ENCODE results near the gene RANGRF. TPM values are rescaled to one million over a fixed set of nuclear protein-coding genes. Genes with fewer than 3 reads are reported as not detected.

The RANGRF gene
- polyA plus RNA-seq, 3 donors from 2014 or later, result 94.7 to 99.7 (median 99.1) TPM

DNA sequence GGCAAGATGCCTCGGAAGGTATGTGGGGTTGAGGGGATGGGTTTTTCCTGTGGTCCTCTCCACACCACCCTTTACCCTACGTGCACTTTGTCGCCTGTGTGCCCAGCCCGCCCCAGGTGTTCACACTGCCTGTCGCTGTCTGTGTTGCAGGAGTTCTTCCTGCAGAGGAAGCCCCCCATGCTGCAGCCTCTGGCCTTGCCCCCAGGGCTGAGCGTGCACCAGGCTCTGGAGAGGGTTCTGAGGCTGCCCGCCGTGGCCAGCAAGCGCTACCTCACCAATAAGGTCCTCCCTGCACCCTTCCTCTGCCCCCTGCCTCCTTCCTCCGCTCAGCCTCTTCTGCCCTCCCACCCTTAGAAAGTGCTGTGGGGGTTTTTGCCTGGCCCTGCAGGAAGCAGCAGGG lies 24.1 kb upstream of the RANGRF start:
- no peaks in the 10 kb centered on the region for H3K4me1 Mint-ChIP-seq
- H3K4me3 Mint-ChIP-seq, result no peak overlapping the region
- no peak overlapping the region for H3K27ac Mint-ChIP-seq
- DNase-seq, result no peak
- H3K27me3 Mint-ChIP-seq (ENCODE audit: low read depth in 3 of 3), result no peaks in the 10 kb centered on the region
- peaks cover 4 to 23% (median 9%) of the 10 kb centered on the region in 3 donors for H3K36me3 Mint-ChIP-seq
- H3K9me3 Mint-ChIP-seq, result no peaks in the 10 kb centered on the region

DNA sequence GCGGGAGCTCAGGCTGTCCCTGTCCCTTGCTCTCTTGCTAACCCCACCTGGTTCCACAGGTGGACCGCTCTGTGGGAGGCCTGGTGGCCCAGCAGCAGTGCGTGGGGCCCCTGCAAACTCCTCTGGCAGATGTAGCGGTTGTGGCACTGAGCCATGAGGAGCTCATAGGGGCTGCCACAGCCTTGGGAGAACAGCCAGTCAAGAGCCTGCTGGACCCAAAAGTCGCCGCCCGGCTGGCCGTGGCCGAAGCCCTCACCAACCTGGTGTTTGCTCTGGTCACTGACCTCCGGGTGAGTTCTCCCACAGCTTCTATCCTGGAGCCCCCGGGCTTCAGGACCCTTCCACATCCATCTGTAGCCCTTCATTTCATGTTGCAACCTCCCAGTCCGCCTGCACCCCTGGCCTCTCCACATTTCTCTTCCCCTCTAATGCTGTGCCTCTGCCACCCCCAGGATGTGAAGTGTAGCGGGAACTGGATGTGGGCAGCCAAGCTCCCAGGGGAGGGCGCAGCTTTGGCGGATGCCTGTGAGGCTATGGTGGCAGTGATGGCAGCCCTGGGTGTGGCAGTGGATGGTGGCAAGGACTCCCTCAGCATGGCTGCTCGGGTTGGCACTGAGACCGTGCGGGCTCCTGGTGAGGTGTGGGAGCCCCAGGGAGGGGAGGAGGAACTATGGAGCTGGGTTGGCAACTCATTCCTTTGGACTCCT lies 23.5 kb upstream of the RANGRF start:
- H3K4me1 Mint-ChIP-seq, result no peaks in the 10 kb centered on the region
- no peak for DNase-seq
- no peak overlapping the region for H3K27ac Mint-ChIP-seq
- peaks cover 4 to 23% (median 9%) of the 10 kb centered on the region in 3 donors for H3K36me3 Mint-ChIP-seq
- H3K9me3 Mint-ChIP-seq, result no peaks in the 10 kb centered on the region
- no peaks in the 10 kb centered on the region for H3K27me3 Mint-ChIP-seq (ENCODE audit: low read depth in 3 of 3)
- no peak overlapping the region for H3K4me3 Mint-ChIP-seq

DNA sequence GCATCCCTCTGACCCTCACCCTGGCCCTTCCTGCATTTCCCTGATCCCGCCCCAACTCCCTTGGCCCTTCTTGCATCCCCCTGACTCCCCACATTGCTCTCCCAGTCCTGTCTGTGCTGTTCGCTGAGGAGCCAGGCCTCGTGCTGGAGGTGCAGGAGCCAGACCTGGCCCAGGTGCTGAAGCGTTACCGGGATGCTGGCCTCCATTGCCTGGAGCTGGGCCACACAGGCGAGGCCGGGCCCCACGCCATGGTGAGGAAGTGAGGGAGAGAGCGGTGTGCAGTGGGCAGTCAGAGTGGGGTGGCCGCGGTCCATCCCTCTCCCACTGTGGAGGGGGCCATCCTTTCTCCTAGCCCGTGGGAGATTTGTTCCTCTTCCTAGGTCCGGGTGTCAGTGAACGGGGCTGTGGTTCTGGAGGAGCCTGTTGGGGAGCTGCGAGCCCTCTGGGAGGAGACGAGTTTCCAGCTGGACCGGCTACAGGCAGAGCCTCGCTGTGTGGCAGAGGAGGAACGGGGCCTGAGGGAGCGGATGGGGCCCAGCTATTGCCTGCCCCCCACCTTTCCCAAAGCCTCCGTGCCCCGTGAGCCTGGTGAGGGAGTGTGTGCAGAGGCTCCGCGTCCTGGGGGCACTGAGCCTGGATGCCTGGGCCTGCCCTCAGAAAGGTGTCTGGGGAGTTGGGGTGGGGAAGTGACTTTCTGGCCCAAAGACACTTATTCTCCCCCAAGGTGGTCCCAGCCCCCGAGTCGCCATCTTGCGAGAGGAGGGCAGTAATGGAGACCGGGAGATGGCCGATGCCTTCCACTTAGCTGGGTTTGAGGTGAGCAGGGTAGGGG lies 21.6 kb upstream of the RANGRF start:
- Mint-ChIP-seq H3K36me3 (peaks cover 0 to 18% (median 9%) of the 10 kb centered on the region in 3 donors), H3K27ac (no peak overlapping the region), H3K4me1 (no peaks in the 10 kb centered on the region), H3K9me3 (no peaks in the 10 kb centered on the region), H3K27me3 (ENCODE audit: low read depth in 3 of 3) (peaks cover 0 to under 1% (median 0%) of the 10 kb centered on the region in 3 donors), H3K4me3 (no peak overlapping the region)
- no peak for DNase-seq

DNA sequence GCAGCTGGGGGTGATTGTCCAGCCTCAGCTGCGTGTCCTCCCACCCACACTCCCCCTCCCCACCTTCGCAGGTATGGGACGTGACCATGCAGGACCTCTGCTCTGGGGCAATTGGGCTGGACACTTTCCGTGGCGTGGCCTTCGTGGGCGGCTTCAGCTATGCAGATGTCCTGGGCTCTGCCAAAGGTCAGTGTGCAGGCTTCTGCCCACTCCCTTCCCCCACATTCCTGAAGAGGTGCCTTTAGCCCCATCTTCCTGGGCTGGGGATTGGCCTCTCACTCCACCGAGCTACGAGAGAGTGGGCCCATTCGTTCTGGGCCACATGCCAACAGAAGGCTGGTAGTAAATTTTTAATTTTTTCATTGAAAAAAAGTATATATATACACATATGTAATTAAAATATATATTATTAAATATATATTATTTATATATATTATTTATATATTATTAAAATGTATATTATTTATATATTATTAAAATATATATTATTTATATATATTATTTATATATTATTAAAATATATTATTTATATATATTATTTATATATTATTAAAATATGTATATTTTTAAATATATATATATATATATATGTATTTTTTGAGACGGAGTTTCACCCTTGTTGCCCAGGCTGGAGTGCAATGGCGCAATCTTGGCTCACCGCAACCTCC lies 20.9 kb upstream of the RANGRF start:
- peaks cover 0 to 14% (median 5%) of the 10 kb centered on the region in 3 donors for H3K36me3 Mint-ChIP-seq
- no peak for DNase-seq
- no peak overlapping the region for H3K27ac Mint-ChIP-seq
- no peaks in the 10 kb centered on the region for H3K9me3 Mint-ChIP-seq
- H3K4me1 Mint-ChIP-seq, result no peaks in the 10 kb centered on the region
- H3K4me3 Mint-ChIP-seq, result no peak overlapping the region
- peaks cover 0 to 2% (median 0%) of the 10 kb centered on the region in 3 donors for H3K27me3 Mint-ChIP-seq (ENCODE audit: low read depth in 3 of 3)

DNA sequence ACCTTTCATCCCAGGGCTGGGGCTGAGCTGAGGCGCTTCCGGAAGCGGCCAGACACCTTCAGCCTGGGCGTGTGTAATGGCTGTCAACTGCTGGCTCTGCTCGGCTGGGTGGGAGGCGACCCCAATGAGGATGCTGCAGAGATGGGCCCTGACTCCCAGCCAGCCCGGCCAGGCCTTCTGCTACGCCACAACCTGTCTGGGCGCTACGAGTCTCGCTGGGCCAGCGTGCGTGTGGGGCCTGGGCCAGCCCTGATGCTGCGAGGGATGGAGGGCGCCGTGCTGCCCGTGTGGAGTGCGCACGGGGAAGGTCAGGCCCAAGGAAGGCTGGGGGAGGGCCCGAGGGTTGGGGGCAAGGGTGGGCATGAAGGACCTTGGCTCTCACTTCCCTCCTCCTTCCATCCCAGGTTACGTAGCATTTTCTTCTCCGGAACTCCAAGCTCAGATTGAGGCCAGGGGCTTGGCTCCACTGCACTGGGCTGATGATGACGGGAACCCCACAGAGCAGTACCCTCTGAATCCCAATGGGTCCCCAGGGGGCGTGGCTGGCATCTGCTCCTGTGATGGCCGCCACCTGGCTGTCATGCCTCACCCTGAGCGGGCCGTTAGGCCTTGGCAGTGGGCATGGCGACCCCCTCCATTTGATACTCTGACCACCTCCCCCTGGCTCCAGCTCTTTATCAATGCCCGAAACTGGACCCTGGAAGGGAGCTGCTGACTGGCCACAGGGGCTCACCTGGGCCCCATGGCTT lies 19.7 kb upstream of the RANGRF start:
- Mint-ChIP-seq H3K27ac (no peak overlapping the region), H3K27me3 (ENCODE audit: low read depth in 3 of 3) (peaks cover 0 to 2% (median 1%) of the 10 kb centered on the region in 3 donors), H3K4me1 (no peaks in the 10 kb centered on the region), H3K9me3 (no peaks in the 10 kb centered on the region), H3K4me3 (no peak overlapping the region), H3K36me3 (peaks cover 0 to 7% (median 0%) of the 10 kb centered on the region in 3 donors)
- no peak for DNase-seq

DNA sequence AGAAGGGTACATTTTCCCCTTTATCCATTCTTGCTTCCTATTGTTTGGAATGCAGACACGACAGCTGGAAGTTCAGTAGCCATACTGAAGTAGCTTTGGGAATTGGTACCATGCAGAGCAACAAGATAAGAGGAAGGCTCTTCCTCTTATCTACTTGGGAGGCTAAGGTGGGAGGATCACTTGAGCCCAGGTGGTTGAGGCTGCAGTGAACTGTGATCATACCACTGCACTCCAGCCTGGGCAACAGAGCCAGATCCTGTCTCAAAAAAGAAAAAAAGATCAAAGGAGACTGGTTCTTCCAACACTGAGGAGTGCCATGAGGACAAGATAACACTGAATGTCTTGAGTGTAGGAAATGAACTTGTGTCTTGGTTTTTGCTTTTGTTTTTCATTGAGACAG lies 16.0 kb upstream of the RANGRF start:
- no peaks in the 10 kb centered on the region for H3K36me3 Mint-ChIP-seq
- H3K4me1 Mint-ChIP-seq, result no peaks in the 10 kb centered on the region
- no peak overlapping the region for H3K27ac Mint-ChIP-seq
- peaks cover 0 to 4% (median 2%) of the 10 kb centered on the region in 3 donors for H3K27me3 Mint-ChIP-seq (ENCODE audit: low read depth in 3 of 3)
- DNase-seq, result no peak
- H3K4me3 Mint-ChIP-seq, result no peak overlapping the region
- H3K9me3 Mint-ChIP-seq, result no peaks in the 10 kb centered on the region

DNA sequence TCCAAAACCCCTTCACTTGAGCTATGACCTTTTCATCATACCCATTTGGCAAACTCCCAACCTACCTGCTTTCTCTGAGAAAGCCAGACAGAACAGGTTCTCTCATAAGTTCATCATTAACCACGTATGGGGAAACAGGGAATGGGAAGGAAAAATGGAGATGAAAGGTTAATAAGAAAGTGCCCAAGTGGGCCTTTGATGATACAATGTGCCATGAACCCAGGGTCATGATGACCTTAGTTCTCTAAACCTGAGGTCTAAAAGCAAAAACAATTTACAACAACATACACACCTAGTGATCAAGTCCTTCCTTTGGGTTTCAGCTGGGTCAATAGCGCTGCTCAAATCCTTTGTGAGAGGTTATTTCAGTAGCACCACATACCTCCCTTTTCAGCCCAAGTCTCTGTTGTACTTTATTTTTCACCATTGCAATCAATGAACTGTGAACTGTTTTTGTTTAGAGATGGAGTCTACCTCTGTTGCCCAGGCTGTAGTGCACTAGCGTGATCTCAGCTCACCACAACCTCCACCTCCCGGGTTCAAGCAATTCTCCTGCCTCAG lies 14.5 kb upstream of the RANGRF start:
- Mint-ChIP-seq H3K27ac (no peak overlapping the region), H3K4me3 (no peak overlapping the region), H3K27me3 (ENCODE audit: low read depth in 3 of 3) (peaks cover 0 to 4% (median 2%) of the 10 kb centered on the region in 3 donors), H3K4me1 (no peaks in the 10 kb centered on the region), H3K9me3 (no peaks in the 10 kb centered on the region), H3K36me3 (no peaks in the 10 kb centered on the region)
- no peak for DNase-seq

DNA sequence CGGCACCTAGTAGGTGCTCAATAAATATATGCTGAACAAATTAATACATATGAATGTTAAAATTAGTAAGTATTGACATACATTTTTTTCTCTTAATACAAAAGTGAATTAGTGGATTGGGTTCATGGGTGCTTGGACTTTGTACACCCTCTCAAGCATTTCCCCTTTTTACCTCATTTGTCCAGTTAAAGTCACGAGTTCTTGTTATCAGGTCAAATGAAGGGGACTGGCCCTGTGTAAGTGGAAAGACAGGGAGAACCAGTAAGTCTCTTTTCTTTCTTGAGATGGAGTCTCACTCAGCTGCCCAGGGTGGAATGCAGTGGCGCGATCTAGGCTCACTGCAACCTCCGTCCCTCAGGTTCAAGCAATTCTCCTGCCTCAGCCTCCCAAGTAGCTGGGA lies 13.7 kb upstream of the RANGRF start:
- no peak for DNase-seq
- Mint-ChIP-seq H3K27me3 (ENCODE audit: low read depth in 3 of 3) (peaks cover 0 to 4% (median 2%) of the 10 kb centered on the region in 3 donors), H3K36me3 (no peaks in the 10 kb centered on the region), H3K27ac (no peak overlapping the region), H3K9me3 (no peaks in the 10 kb centered on the region), H3K4me1 (no peaks in the 10 kb centered on the region), H3K4me3 (no peak overlapping the region)

DNA sequence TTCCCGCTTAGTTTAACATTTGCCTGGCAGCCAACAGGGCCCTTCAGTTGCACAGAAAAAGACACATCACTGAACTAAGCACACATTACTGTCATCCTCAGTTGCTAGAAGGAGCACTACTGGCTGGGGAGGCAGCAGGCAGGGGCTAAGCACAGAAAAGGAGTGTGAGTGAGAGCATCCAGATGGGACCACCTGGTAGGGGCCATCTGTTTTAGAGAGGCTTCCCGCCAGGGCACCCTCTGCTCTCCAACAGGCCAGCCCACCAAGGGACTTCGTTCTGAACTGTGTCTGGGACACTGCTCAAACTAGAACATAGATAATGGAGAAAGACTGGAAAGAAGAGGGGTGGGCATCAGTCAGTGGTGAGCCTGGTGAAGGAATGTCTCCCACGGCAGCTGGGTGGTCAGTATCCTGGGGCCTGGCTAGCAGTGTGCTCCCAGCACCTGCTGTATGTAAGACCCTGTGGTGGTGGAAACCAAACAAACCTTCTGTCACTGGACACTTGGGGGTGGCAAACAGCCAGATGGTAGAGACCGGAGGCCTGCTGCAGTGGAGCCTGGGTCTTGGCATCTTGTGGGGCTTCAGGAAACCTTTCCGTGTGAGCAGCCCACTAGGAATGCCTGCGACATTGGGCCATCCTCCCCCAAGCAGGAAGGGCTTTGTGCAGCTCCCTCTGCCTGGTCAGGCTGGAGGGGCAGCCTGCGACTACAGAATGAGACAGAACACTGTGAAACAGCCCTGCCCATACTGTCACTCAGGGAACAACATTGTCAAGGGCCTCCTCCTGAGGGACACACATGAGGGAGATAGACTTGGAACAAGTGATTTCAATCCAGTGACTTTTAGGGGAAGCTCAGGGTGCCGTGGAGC lies 12.8 kb upstream of the RANGRF start:
- DNase-seq, result no peak
- no peaks in the 10 kb centered on the region for H3K9me3 Mint-ChIP-seq
- H3K4me3 Mint-ChIP-seq, result no peak overlapping the region
- H3K4me1 Mint-ChIP-seq, result no peaks in the 10 kb centered on the region
- peak overlapping the region in 1 of 6 donors; percentile 27 for H3K27ac Mint-ChIP-seq
- H3K36me3 Mint-ChIP-seq, result no peaks in the 10 kb centered on the region
- H3K27me3 Mint-ChIP-seq (ENCODE audit: low read depth in 3 of 3), result peaks cover 0 to 4% (median 2%) of the 10 kb centered on the region in 3 donors

DNA sequence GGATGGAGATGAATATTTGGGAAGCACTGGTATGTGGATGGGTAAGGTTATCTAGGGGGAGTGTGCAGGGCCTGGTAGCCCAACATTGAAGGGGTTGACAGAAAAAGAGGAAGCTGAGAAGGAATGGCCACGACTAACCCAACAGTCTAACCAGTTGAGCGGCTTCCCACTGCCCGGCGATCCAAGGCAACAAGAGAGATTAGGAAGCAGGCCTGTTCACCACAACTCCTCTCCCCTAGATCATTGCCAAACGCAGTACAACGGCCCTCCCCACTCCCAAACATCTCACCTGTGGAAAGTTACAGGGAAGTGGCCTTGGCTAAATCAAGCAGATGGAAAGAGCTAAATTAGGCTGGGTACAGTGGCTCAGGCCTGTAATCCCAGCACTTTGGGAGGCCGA lies 11.2 kb upstream of the RANGRF start:
- DNase-seq, result no peak
- Mint-ChIP-seq H3K4me1 (no peaks in the 10 kb centered on the region), H3K36me3 (no peaks in the 10 kb centered on the region), H3K27me3 (ENCODE audit: low read depth in 3 of 3) (peaks cover 0 to 4% (median 0%) of the 10 kb centered on the region in 3 donors), H3K27ac (no peak overlapping the region), H3K9me3 (no peaks in the 10 kb centered on the region), H3K4me3 (no peak overlapping the region)

DNA sequence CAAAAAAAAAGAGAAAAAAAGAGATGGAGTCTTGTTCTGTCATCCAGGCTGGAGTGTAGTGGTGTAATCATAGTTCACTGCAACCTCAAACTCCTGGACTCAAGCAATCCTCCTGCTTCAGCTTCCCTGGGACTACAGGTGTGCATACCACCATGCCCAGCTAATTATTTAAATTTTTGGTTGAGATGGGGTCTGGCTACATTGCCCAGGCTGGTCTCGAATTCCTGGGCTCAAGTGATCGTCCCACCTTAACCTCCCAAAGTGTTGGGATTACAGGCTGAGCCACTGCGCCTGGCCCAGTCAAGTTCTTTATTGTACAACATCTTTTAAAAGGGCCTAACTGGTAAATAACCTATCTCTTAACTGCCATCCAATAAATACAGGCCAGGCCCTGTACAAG lies 6.1 kb upstream of the RANGRF start:
- H3K36me3 Mint-ChIP-seq, result no peaks in the 10 kb centered on the region
- H3K9me3 Mint-ChIP-seq, result no peaks in the 10 kb centered on the region
- H3K27me3 Mint-ChIP-seq (ENCODE audit: low read depth in 3 of 3), result peaks cover 0 to 4% (median 0%) of the 10 kb centered on the region in 3 donors
- H3K4me3 Mint-ChIP-seq, result no peak overlapping the region
- no peak for DNase-seq
- H3K27ac Mint-ChIP-seq, result no peak overlapping the region
- H3K4me1 Mint-ChIP-seq, result peaks cover 0 to under 1% of the 10 kb centered on the region in 2 donors

DNA sequence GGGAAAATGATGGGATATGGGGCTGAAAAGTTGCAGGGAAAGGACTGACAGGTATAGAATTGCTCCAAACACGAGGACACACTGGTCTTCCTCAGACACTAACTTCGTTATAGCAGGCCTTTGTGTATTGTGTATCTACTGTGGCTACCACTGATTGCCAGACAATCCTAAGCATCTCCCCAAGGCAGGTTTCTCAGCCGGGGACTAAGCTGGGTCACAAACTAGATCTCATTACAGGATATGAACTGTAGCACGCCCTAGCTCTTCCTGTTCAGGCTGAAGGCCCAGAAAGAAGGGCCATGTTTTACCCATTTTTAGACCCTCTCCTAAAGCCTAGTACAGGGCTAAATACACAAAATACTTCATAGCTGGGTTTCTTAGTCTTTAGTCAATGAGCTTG lies 5.1 kb upstream of the RANGRF start:
- H3K27me3 Mint-ChIP-seq (ENCODE audit: low read depth in 3 of 3), result peaks cover 0 to 4% (median 0%) of the 10 kb centered on the region in 3 donors
- H3K4me1 Mint-ChIP-seq, result peaks cover 9 to 11% of the 10 kb centered on the region in 2 donors
- no peaks in the 10 kb centered on the region for H3K36me3 Mint-ChIP-seq
- no peak overlapping the region for H3K4me3 Mint-ChIP-seq
- no peak overlapping the region for H3K27ac Mint-ChIP-seq
- H3K9me3 Mint-ChIP-seq, result no peaks in the 10 kb centered on the region
- no peak for DNase-seq
